GM21360 (cell line): ENCODE data around the gene BTN1A1.
"Not testable (repeated sequence)": the region's sequence is repeated elsewhere in the genome, so short reads cannot be mapped to it uniquely, and the experiment has no call there.

Experiments
- ATAC-seq: cut with Tn5 transposase; IDR thresholded peaks from one replicate; pipeline ENCODE4 v1.9.1; 2021; ENCODE audit warnings: mild to moderate bottlenecking, moderate library complexity; ENCODE audit not compliant: unreplicated experiment

The BTN1A1 gene

GRCh38 chr6:26536571-26537159 is 36.6 kb downstream of the BTN1A1 start:
- ATAC-seq = no peak

GRCh38 chr6:26537160-26537845 is 37.2 kb downstream of the BTN1A1 start:
- peak; percentile 45 for ATAC-seq

- peak; percentile 45 for ATAC-seq
Observed at GRCh38 chr6:26537846-26538571, 37.9 kb downstream of the BTN1A1 start, which contains the start of gene HMGN4. Gene HMGN4 (plus strand): TSS chr6:26538366. CDS start chr6:26545207, 6,841 bp downstream.

GRCh38 chr6:26538572-26538902 is 38.4 kb downstream of the BTN1A1 start:
- peak; percentile 3 for ATAC-seq

GRCh38 chr6:26539071-26539615 is 39.0 kb downstream of the BTN1A1 start:
- ATAC-seq = no peak

GRCh38 chr6:26541579-26541978 is 41.5 kb downstream of the BTN1A1 start:
- ATAC-seq = no peak

- no peak for ATAC-seq
Observed at GRCh38 chr6:26543953-26544352, 43.9 kb downstream of the BTN1A1 start.

GRCh38 chr6:26544473-26544872 is 44.4 kb downstream of the BTN1A1 start:
- ATAC-seq = no peak

- no peak for ATAC-seq
Observed at GRCh38 chr6:26545627-26546026, 45.5 kb downstream of the BTN1A1 start.

GRCh38 chr6:26547363-26547762 is 47.3 kb downstream of the BTN1A1 start:
- ATAC-seq = not testable (repeated sequence)

- no peak for ATAC-seq
Observed at GRCh38 chr6:26550250-26550993, 50.3 kb downstream of the BTN1A1 start.

- ATAC-seq = no peak
Observed at GRCh38 chr6:26552205-26552604, 52.1 kb downstream of the BTN1A1 start.

- ATAC-seq = no peak
Observed at GRCh38 chr6:26552640-26553188, 52.6 kb downstream of the BTN1A1 start.

GRCh38 chr6:26553264-26553634 is 53.1 kb downstream of the BTN1A1 start:
- ATAC-seq = no peak

GRCh38 chr6:26553635-26554446 is 53.7 kb downstream of the BTN1A1 start:
- peak; percentile 36 for ATAC-seq

- no peak for ATAC-seq
Observed at GRCh38 chr6:26554447-26554696, 54.3 kb downstream of the BTN1A1 start.

- ATAC-seq = no peak
Observed at GRCh38 chr6:26554697-26555504, 54.8 kb downstream of the BTN1A1 start.

GRCh38 chr6:26555505-26556262 is 55.6 kb downstream of the BTN1A1 start:
- no peak for ATAC-seq
